Astrocyte of the hippocampus (primary cell): ENCODE data around the gene LAMC3.

Source experiments
- DNase-seq: peaks from one replicate; pipeline ENCODE4 v3.0.0; 2011; ENCODE audit warnings: low read depth, low spot score

The LAMC3 gene

DNA sequence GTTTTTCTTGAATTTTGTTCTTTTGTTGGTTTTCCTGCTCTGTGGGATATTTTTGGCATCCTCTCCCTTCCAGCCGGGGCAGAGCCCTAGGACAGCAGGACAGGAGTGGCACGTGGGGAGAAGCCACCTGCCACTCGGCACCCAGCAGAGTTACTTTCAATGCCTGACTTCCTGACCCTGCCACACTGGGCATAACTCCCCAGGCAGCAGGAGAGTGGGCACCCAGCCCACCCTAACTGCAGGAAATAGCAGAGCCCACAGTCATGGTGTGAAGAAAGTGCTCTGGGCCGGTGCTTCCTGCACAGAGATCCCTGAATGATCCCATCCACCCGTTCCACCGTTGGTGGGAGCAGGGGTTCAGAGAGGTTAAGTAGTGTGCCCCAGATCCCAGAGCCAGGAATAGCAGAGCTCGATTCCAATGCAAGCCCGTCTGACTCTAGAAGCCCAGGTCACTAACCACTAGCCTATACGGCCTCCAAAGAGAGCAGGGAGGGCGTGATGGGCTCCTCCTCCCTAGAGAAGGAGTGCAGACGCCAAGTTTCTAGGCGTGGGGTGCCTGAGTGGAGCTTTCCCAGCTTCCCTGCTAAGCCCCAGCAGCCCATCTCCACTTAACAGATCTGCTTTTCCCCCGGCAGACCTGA, 108.3 kb downstream of the LAMC3 start:
- no peak for DNase-seq

DNA sequence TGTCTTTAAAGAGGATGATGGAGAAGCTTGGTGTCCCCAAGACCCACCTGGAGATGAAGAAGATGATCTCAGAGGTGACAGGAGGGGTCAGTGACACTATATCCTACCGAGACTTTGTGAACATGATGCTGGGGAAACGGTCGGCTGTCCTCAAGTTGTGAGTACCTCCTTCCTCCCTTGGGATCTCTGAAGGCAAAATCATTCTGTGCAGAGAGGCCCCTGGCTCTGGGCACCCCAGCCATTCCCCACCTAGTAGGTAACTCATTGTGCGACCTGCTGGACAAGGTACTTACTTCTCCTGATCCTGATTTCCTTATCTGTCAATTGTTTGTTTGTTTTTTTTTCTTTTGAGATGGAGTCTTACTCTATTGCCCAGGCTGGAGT, 108.8 kb downstream of the LAMC3 start:
- no peak for DNase-seq

DNA sequence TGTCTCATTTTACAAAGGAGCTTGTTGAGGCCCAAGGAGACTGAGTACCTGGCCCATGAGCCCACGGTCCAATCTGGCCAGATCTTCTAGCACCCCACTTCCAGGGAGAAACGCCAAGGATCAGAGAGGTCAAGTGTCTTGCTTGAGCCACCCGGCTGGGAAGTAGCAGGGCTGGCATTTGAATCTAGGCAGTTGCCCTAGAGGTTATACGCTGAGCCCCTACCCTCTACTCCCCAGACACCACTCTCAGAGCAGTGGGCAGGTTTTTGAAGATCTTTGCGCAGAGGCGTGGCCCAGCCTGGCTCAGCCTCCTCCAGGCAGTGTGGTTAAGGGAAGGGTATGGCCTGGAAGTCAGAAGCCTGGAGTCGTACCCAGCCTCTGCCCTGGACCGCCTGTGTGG, 110.6 kb downstream of the LAMC3 start:
- no peak for DNase-seq

DNA sequence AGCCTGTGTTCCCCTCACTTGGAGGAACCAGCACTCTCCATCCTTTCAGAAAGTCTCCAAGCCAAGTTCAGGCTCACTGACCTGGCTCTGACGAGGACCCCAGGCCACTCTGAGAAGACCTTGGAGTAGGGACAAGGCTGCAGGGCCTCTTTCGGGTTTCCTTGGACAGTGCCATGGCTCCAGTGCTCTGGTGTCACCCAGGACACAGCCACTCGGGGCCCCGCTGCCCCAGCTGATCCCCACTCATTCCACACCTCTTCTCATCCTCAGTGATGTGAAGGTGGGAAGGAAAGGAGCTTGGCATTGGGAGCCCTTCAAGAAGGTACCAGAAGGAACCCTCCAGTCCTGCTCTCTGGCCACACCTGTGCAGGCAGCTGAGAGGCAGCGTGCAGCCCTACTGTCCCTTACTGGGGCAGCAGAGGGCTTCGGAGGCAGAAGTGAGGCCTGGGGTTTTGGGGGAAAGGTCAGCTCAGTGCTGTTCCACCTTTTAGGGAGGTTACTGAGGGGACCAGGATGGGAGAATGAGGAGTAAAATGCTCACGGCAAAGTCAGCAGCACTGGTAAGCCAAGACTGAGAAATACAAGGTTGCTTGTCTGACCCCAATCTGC, 111.8 kb downstream of the LAMC3 start:
- no peak for DNase-seq

DNA sequence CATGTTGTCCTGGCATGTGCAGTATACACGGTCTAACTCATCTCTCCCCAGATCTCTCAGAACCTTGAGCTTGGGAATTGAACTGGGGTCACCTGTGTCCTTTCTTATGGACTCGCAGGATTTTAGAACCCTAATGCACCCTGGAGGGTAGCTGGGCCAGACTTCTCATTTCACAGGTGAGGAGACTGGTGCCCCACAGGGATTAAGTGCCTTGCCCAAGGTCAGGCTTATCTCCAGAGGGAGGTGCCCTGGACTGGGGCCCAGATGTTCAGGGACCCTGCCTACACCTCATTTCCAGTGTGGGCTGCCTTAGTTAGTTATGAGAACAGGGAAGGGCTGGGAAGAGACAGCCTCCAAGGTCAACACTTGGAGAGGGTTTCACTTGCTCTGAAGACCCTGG, 112.4 kb downstream of the LAMC3 start:
- DNase-seq = no peak

DNA sequence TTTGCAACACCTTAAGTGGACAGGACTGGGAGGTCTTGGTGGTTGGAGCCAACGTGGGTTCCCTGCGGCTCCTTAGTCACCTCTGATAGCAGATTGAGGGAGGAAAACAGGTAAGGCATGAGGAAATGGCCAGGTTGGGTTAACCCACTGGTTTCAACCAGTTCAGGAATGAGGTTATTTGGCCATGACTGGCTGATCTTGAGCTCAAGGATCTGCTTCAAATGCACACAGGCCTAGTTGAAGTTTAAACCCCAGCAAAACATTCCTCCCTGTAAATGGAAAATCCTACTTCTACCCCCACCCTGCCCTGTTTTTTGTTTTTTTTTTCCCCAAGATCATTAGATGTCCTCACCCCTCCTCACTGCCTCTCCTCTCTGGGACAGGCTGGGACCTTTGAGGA, 113.2 kb downstream of the LAMC3 start:
- DNase-seq = no peak

DNA sequence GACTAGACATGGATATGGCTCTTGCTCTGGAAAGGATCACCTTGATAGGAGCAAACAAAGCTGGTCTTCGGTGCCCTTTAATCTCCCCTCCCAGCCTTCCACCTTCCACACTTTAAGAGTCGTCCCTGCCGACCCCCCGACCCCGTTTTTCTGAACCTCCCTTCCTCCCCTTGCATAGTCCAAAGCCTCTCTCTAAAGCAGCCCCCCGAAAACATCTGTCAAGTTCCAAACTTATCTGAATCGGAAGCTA, 116.0 kb downstream of the LAMC3 start:
- DNase-seq = no peak

DNA sequence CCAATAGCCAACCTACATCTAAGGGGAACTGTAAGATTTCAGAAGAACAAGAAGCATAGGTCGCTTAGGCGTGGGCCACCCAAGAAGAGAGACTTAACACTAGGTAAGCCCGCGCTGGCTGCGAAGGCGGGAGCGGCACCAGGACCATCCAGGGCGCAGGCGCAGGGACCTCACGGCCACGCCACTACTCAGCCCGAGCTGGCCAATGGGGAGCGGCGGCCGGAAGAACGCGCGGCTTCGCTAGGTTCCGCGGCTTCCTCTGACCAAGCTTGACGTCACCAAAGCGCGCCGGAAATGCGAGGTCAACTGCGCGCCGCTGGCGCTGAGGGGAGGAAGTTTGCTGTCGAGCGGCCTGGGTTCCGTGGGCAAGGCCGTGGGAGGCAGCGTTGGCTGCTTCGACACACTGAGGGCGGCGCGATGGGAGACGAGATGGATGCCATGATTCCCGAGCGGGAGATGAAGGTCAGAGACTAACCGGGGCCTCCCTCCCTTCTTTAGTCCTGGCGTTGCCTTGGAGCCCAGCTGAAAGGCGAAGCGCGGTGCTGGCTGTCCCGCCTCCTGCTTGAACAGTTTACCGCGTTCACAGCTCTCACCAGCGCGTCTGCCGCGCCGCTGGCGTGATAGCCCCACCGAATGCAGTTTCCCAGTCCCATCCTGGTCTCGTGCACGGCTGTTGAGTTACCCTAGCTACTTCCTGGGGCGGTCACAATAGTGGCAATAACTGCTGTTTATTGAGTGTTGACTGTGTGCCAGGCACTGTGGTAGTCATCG, 116.5 kb downstream of the LAMC3 start, which contains the start of gene NUP214:
NUP214 (plus strand) TSS at position 299 of the 771 bp plus-strand sequence; CDS start at position 418, 119 bp downstream.
- peak; percentile 100 for DNase-seq

DNA sequence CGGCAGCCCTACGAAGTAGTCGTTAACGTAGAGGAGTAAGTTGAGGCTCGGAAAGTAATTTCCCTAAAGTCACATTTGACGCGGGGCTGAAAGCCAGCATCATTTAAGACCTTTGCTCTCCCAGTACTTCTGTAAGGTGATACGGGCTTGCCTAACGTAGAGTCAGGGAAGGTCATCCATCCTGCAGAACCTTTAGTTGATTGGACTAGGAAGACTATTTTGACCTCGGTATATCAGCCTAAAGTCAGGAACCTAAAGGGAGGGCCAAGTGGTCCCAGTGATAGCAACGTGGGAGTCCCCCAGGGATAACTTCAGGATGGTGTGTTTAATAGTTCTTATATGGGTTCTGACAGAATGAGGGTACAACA, 117.1 kb downstream of the LAMC3 start:
- DNase-seq = no peak

DNA sequence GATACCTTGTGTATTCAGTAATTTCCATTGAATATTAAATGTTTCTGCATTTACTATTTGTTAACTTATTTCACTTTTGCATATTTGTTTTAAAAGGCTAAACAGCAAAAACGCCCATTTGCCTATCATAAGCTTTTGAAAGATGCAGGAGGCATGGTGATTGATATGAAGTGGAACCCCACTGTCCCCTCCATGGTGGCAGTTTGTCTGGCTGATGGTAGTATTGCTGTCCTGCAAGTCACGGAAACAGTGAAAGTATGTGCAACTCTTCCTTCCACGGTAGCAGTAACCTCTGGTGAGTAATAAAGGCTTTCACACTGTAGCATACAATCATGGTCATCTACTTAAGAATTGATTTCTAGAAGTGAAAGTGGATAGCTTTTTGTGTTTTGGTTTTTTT, 120.2 kb downstream of the LAMC3 start:
- no peak for DNase-seq

DNA sequence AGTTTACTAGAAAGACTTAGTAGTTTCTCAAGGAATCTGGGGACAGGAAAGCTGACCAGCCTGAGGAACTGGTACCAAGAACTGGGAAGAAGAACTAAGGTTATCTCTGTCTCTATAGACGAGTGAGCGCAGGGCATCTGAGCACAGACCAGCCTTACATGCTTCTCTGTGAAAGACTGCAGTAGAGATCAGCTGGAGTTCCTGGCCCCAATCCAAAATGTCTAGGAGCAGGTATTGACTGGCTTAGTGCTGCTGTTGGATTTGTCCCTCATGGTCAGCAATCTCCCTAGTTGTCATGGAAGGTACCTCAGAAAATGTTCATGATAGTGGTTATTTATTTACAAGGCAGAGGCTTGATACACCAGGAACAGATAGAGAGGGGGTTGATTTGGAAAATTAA, 129.7 kb downstream of the LAMC3 start:
- DNase-seq = no peak

DNA sequence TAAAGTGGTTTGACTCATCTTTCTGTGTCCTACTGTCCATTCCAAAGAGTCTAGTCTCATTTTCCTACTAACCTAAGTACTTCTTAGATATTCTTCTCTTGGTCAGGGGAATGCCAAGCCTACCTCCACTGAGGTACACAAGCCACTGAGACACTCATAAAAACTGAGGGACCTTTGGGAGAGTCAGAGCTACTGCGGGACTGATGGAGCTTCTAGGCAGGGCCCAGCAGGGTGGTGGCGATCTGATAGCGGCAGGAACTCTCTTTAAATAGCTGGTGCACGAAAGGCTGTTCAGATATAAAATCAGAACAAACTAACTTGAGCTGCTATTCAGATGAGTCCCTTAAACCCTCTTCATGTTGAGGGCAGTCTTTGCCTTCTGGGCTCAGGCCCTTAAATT, 131.1 kb downstream of the LAMC3 start:
- DNase-seq = no peak

DNA sequence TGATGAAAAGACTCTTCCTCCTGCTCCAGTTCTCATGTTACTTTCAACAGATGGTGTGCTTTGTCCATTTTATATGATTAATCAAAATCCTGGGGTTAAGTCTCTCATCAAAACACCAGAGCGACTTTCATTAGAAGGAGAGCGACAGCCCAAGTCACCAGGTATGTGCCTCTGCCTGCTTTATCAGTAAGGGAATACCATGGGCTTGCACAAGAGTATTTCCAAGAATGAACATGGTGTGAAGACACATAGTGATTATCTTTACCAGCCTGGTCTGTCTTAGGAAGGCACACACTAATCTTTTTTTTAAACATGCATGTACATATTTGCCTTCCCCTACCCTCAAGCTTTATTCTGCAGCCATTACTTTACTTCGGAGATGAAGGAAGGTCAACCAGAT, 131.6 kb downstream of the LAMC3 start:
- DNase-seq = no peak

DNA sequence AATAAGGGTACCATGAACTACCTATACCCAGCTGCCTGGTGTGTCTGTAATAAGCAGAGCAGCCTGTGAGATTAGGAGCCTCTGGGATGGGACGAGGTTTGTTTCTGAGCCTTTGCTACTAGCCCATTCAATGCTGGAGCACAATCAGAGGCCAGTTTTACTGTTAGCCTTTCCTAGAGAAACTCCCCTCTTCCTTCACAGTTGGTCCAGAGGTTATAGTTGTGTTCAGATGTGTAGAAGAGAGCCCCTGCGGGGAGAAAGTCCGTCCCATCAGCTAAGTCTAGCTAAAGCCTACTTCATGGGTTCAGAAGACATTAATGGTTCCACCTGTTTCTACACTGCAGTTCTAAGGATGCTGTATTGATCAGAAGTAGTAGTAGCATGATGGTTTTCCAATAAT, 133.2 kb downstream of the LAMC3 start:
- DNase-seq = no peak
